Stimulated activated memory B cell treated with anti-CD40 and anti-IgM and Interleukin-4, amounts not matched to agents 10 μg/mL and 1 μg/mL and 100 μg/mL, for 72 hours (primary cell): ENCODE measurements around the gene MAIP1.

Experiments used
- ATAC-seq: fragments of 150-1000 bp; cut with Tn5 transposase; 2 replicates; pipeline ENCODE4 v1.10.0; 2021
- H3K27ac Mint-ChIP-seq: one replicate; pipeline ENCODE4 v1.8.0; 2022; ENCODE audit warnings: mild to moderate bottlenecking, mixed read lengths
- H3K27me3 Mint-ChIP-seq: one replicate; pipeline ENCODE4 v1.8.0; 2022; ENCODE audit warnings: mixed read lengths
- H3K36me3 Mint-ChIP-seq: one replicate; pipeline ENCODE4 v1.8.0; 2022; ENCODE audit warnings: mixed read lengths
- H3K4me1 Mint-ChIP-seq: one replicate; pipeline ENCODE4 v1.8.0; 2022; ENCODE audit warnings: mixed read lengths
- H3K4me3 Mint-ChIP-seq: one replicate; pipeline ENCODE4 v1.8.0; 2022; ENCODE audit warnings: mild to moderate bottlenecking, moderate library complexity, mixed read lengths
- H3K9me3 Mint-ChIP-seq: one replicate; pipeline ENCODE4 v1.8.0; 2022; ENCODE audit warnings: mixed read lengths

The MAIP1 gene

DNA sequence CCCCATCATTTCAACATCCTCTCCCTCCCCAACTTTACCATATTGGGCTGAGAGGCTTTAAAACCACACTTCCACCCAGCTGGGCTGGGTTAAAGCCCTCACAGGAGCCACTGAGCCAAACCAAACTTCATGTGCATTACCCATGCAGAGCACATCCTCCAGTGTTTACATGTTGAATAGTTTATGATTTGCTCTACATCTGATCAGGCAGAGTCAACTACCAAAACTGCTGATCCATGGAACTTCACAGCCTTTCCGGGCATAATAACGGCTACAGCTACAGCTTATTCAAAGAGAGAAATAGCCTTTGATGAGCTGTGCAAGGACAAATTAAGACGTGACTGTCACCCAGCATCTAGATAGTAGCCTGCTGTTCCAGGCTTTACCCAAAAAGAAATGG, 39.0 kb downstream of the MAIP1 start:
- H3K27ac Mint-ChIP-seq = no peak overlapping the region
- no peaks in the 10 kb centered on the region for H3K27me3 Mint-ChIP-seq
- H3K4me1 Mint-ChIP-seq = no peaks in the 10 kb centered on the region
- no peaks in the 10 kb centered on the region for H3K9me3 Mint-ChIP-seq
- ATAC-seq = no peak
- no peaks in the 10 kb centered on the region for H3K36me3 Mint-ChIP-seq
- H3K4me3 Mint-ChIP-seq = no peak overlapping the region

DNA sequence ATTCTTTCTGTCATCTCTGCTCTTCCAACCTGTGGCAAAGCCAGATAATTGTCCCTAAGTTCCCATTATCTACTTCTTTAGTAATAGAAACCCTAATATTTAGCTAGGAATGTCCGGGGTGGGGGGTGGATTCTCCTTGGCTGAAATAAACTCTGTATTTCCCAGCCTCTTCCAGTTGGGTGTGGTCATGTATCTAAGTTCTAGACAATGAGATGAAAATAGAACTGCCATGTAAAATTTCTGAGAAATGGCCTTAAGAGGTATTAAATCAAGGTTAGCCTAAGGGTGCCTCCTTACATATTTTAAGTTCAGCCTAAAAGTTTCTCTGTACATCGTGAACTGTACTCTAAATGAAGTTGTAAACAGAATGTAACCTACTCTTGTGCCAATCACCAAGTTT, 39.5 kb downstream of the MAIP1 start:
- no peak for ATAC-seq
- H3K27me3 Mint-ChIP-seq = no peaks in the 10 kb centered on the region
- no peak overlapping the region for H3K4me3 Mint-ChIP-seq
- no peak overlapping the region for H3K27ac Mint-ChIP-seq
- no peaks in the 10 kb centered on the region for H3K9me3 Mint-ChIP-seq
- no peaks in the 10 kb centered on the region for H3K4me1 Mint-ChIP-seq
- no peaks in the 10 kb centered on the region for H3K36me3 Mint-ChIP-seq

DNA sequence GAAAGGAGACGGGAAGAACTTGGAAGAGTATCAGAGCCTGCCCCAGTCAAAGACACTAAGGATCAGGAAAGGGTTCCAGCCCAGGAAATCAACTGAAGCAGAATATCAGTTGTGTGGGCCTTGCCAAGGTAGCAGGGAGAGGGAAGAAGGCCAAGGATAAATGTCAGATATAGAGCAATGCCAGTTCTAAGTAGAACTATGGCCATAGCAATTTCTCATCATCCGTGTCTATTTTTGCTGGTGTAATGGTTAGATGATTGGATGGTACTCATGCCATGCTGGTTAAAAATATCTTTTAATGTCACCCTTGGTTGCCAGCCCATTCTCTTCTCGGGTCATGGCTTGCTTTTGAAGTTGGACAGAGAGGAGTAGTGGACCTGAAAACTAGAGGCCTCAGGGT, 41.9 kb downstream of the MAIP1 start:
- no peak for ATAC-seq
- H3K9me3 Mint-ChIP-seq = no peaks in the 10 kb centered on the region

DNA sequence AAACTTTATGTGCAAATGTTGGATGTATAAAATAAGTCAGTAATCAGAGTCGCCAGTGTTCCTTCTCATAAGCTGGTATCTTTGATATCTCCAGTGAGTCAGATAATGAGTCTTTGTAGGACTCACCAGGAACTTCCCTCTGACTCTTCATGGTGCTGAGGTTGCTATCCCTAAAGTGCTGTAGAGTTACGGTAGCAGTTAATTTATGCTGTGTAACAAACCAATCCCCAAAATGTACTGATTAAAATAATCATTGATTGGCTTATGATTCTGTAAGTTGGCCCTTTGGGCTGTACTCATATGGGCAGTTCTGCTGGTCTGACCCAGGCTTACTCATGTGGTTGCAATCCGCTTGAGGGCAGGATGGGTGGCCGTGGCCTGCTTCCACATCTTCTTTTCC, 43.8 kb downstream of the MAIP1 start:
- Mint-ChIP-seq H3K27ac (no peak overlapping the region), H3K36me3 (no peaks in the 10 kb centered on the region), H3K4me3 (no peak overlapping the region), H3K9me3 (no peaks in the 10 kb centered on the region), H3K4me1 (no peaks in the 10 kb centered on the region), H3K27me3 (no peaks in the 10 kb centered on the region)
- no peak for ATAC-seq

More for the DNA sequence above, 41.9 kb downstream of the MAIP1 start:
- Mint-ChIP-seq H3K4me1 (no peaks in the 10 kb centered on the region), H3K27me3 (no peaks in the 10 kb centered on the region), H3K36me3 (no peaks in the 10 kb centered on the region), H3K4me3 (no peak overlapping the region), H3K27ac (no peak overlapping the region)

DNA sequence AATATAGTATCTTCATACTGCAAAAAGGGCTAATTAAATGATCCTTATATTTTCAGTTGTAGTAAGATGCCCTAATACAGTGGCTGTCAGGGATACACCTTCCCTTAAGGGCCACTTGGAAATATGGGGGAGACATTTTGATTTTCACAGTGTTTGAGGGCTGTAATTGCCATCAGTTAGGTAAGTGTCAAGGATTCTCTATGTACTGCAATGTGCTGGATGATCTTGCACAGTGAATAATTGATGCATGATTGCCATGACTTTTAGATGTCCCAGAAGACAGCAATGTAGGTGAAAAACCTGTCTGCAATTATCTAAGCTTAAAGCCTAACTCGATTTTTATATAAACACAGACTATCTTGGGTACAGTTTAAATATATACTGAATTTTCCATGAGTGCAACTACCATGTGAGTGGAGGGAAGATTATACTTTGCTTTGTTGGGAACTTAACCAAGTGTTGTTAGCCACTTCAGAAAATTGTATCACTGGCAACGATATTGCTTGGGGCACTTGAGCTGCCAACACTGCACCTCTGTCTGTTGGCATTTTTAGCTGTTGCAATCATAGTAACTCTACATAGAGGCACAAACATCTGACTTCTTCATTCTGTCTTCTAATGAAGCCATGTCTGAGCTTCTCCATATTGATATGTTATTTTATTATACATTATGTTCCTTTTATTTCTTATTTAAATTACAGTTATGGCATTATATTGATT, 45.2 kb downstream of the MAIP1 start:
- ATAC-seq = no peak
- Mint-ChIP-seq H3K27ac (no peak overlapping the region), H3K9me3 (peaks cover 5% of the 10 kb centered on the region), H3K4me1 (no peaks in the 10 kb centered on the region), H3K4me3 (no peak overlapping the region), H3K27me3 (no peaks in the 10 kb centered on the region), H3K36me3 (no peaks in the 10 kb centered on the region)

DNA sequence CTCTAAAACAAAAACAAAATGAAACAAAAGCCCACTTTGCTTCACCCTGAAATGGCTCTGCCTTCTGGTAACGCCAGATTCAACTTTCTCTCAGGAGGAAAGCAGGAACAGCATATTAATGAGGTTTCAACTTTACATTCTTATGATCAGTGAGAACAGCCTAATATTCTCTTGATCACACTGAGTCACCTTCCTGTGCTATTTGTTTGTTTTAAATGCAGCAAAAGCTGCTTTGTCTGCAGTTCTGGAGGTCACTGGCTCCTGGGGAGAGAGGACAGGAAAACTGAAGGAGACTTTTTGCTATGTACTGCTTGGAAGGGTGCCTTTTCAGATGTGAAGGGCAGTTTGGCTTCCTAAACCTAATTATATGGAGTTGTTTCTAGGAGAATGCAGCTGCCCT, 48.1 kb downstream of the MAIP1 start:
- H3K4me1 Mint-ChIP-seq = no peaks in the 10 kb centered on the region
- H3K4me3 Mint-ChIP-seq = no peak overlapping the region
- peaks cover 5% of the 10 kb centered on the region for H3K9me3 Mint-ChIP-seq
- no peaks in the 10 kb centered on the region for H3K27me3 Mint-ChIP-seq
- no peak for ATAC-seq
- H3K27ac Mint-ChIP-seq = no peak overlapping the region
- no peaks in the 10 kb centered on the region for H3K36me3 Mint-ChIP-seq

DNA sequence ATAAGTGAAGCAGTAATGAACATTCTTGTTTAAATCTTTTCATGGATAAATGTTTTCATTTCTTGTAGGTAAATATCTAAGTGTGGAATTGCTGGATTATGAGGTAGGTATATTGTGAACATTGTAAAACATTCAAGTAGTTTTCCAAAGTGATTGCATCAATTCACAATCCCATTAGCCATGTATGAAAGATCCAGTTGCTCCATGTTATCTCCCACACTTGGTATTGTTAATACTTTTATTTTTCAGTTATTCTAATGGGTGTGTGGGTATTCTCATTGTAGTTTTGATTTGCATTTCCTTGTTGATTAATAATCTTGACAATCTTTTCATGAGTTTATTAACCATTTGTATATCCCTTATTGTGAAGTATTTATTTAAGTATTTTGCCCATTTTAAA, 50.3 kb downstream of the MAIP1 start:
- Mint-ChIP-seq H3K27me3 (no peaks in the 10 kb centered on the region), H3K4me1 (no peaks in the 10 kb centered on the region), H3K4me3 (no peak overlapping the region), H3K36me3 (no peaks in the 10 kb centered on the region), H3K27ac (no peak overlapping the region), H3K9me3 (peaks cover 5% of the 10 kb centered on the region)
- no peak for ATAC-seq

DNA sequence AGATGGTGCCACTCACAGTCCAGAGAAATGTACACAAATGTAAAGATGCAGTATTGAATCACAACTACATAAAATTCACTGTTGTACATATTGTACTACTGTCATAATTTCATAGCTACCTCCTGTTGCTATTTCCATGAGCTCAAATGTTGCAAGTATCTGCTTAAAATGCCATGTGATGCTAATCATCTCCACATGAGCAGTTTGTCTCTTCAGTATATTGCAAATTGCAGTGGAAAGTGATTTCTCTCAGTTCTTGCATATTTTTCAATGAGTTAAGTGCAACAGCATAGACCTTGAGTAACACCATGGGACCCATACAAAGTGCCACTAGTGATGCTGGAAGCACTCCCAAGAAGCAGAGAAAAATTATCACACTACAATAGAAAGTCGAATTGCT, 51.9 kb downstream of the MAIP1 start:
- Mint-ChIP-seq H3K9me3 (peaks cover 5% of the 10 kb centered on the region), H3K4me3 (no peak overlapping the region), H3K27me3 (no peaks in the 10 kb centered on the region), H3K36me3 (no peaks in the 10 kb centered on the region), H3K4me1 (no peaks in the 10 kb centered on the region), H3K27ac (no peak overlapping the region)
- ATAC-seq = no peak

DNA sequence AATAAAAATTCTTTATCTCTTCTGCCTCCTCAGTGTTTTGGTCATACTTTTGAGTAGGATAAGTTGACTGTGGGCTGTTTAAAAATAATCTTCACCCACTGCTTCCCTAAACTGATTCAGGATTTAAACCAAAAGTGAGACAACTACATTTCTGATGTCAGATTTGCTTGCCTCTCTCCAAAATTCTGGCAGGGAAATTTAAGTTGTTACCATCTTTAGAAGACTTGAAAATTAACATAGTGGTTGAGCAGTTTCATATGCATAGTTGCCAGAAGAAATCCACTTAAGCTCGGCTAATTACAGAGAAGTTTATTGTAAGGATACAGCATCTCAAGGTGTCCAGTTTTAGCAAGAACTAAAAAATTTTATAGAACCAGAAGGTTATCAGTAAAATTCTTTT, 57.0 kb downstream of the MAIP1 start:
- Mint-ChIP-seq H3K4me1 (no peaks in the 10 kb centered on the region), H3K36me3 (no peaks in the 10 kb centered on the region), H3K27ac (no peak overlapping the region), H3K4me3 (no peak overlapping the region), H3K9me3 (peaks cover 6% of the 10 kb centered on the region), H3K27me3 (no peaks in the 10 kb centered on the region)
- no peak for ATAC-seq
